HEK293 (cell line): ENCODE data around the gene CYP39A1.

ENCODE experiments used
- CTCF ChIA-PET: fragments of 350-600 bp; formaldehyde crosslinking; extraction: SDS; loops from one replicate; lab custom pipeline; 2021; ENCODE audit warnings: antibody characterized with exemption; lab: Yijun Ruan, JAX
- POLR2A ChIA-PET: fragments of 300-600 bp; formaldehyde crosslinking; extraction: SDS; loops from one replicate; lab custom pipeline; 2020; ENCODE audit warnings: antibody characterized with exemption, inconsistent platforms; lab: Yijun Ruan, JAX
- H3K27ac ChIP-seq: fragments of 200-500 bp; sonication (Bioruptor generic); 2 replicates; pipeline ENCODE4 v1.5.1; 2014; ENCODE audit warnings: low read depth, low read length, control low read depth, inconsistent platforms; ENCODE audit errors: extremely low read depth
- H3K36me3 ChIP-seq, 2 experiments: fragments of 200-500 bp in 1 of 2; sonication (Bioruptor generic) in 1 of 2; 1 replicate in 1 of 2; 2 replicates in 1 of 2; pipeline ENCODE4 v1.5.1; 2014 to 2017; ENCODE audit warnings: inconsistent platforms in 2 of 2, low read length in 2 of 2; ENCODE audit not compliant: control insufficient read depth in 2 of 2, insufficient read depth in 1 of 2
- H3K4me1 ChIP-seq: fragments of 200-500 bp; sonication (Bioruptor generic); 2 replicates; pipeline ENCODE4 v1.5.1; 2014; ENCODE audit warnings: mild to moderate bottlenecking, low read length, inconsistent platforms; ENCODE audit not compliant: control insufficient read depth, insufficient read depth
- H3K4me3 ChIP-seq: 2 replicates; pipeline ENCODE4 v1.5.1; 2011; ENCODE audit warnings: low read depth, mild to moderate bottlenecking, control low read depth, low read length, moderate library complexity
- H3K9me3 ChIP-seq: fragments of 200-500 bp; sonication (Bioruptor generic); 2 replicates; pipeline ENCODE4 v1.5.1; 2014; ENCODE audit warnings: low read depth, low read length, inconsistent platforms; ENCODE audit not compliant: control insufficient read depth, insufficient read depth
- GLI2 ChIP-seq: fragments of 450-650 bp; formaldehyde crosslinking; IDR thresholded peaks from 2 replicates; pipeline ENCODE4; 2017; ENCODE audit warnings: missing biosample characterization, missing genetic modification characterization, low read depth, borderline replicate concordance
- RBAK ChIP-seq: fragments of 450-650 bp; formaldehyde crosslinking; IDR thresholded peaks from 2 replicates; pipeline ENCODE4 v1.5.1; 2016; ENCODE audit warnings: missing biosample characterization, missing genetic modification characterization
- REST ChIP-seq: fragments of 450-650 bp; formaldehyde crosslinking; IDR thresholded peaks from 2 replicates; pipeline ENCODE4 v1.5.1; 2016; ENCODE audit warnings: missing biosample characterization, missing genetic modification characterization
- ZBTB17 ChIP-seq: fragments of 450-650 bp; formaldehyde crosslinking; IDR thresholded peaks from 2 replicates; pipeline ENCODE4 v1.5.1; 2016; ENCODE audit warnings: missing biosample characterization, missing genetic modification characterization
- ZFHX2 ChIP-seq: fragments of 450-650 bp; formaldehyde crosslinking; conservative IDR thresholded peaks from 2 replicates; pipeline ENCODE4 v1.5.1; 2016; ENCODE audit warnings: missing biosample characterization, missing genetic modification characterization
- ZNF114 ChIP-seq: fragments of 450-650 bp; formaldehyde crosslinking; IDR thresholded peaks from 2 replicates; pipeline ENCODE4 v1.5.0; 2017; ENCODE audit warnings: missing biosample characterization, missing genetic modification characterization
- ZNF121 ChIP-seq: fragments of 450-650 bp; formaldehyde crosslinking; IDR thresholded peaks from 2 replicates; pipeline ENCODE4 v1.5.1; 2016; ENCODE audit warnings: missing biosample characterization, missing genetic modification characterization
- ZNF140 ChIP-seq: fragments of 450-650 bp; formaldehyde crosslinking; IDR thresholded peaks from 2 replicates; pipeline ENCODE4 v1.5.1; 2016; ENCODE audit warnings: missing biosample characterization, missing genetic modification characterization
- ZNF2 ChIP-seq: fragments of 450-650 bp; formaldehyde crosslinking; IDR thresholded peaks from 2 replicates; pipeline ENCODE4 v1.5.1; 2016; ENCODE audit warnings: missing biosample characterization, missing genetic modification characterization
- ZNF211 ChIP-seq: fragments of 450-650 bp; formaldehyde crosslinking; IDR thresholded peaks from 2 replicates; pipeline ENCODE4 v1.5.1; 2016; ENCODE audit warnings: low read depth, missing biosample characterization, missing genetic modification characterization
- ZNF366 ChIP-seq: fragments of 450-650 bp; formaldehyde crosslinking; conservative IDR thresholded peaks from 2 replicates; pipeline ENCODE4 v1.5.1; 2016; ENCODE audit warnings: missing biosample characterization, missing genetic modification characterization
- ZNF544 ChIP-seq: fragments of 450-650 bp; formaldehyde crosslinking; IDR thresholded peaks from 2 replicates; pipeline ENCODE4 v1.5.0; 2017; ENCODE audit warnings: missing biosample characterization, missing genetic modification characterization
- ZNF560 ChIP-seq: fragments of 450-650 bp; formaldehyde crosslinking; IDR thresholded peaks from 2 replicates; pipeline ENCODE4 v1.5.1; 2017; ENCODE audit warnings: missing biosample characterization, missing genetic modification characterization, borderline replicate concordance
- ZNF610 ChIP-seq: fragments of 450-650 bp; formaldehyde crosslinking; IDR thresholded peaks from 2 replicates; pipeline ENCODE4 v1.5.1; 2016; ENCODE audit warnings: missing biosample characterization, missing genetic modification characterization, borderline replicate concordance
- ZNF664 ChIP-seq: fragments of 450-650 bp; formaldehyde crosslinking; IDR thresholded peaks from 2 replicates; pipeline ENCODE4 v1.5.1; 2016; ENCODE audit warnings: missing biosample characterization, missing genetic modification characterization
- ZSCAN23 ChIP-seq: fragments of 450-650 bp; formaldehyde crosslinking; IDR thresholded peaks from 2 replicates; pipeline ENCODE4 v1.5.1; 2016; ENCODE audit warnings: missing biosample characterization, missing genetic modification characterization
- TF ChIP-seq, protein P1 (sequence below): fragments of 450-650 bp; formaldehyde crosslinking; IDR thresholded peaks from 2 replicates; pipeline ENCODE4 v1.5.1; 2016; ENCODE audit warnings: missing biosample characterization, missing genetic modification characterization
- TF ChIP-seq, protein P2 (sequence below): fragments of 450-650 bp; formaldehyde crosslinking; IDR thresholded peaks from 2 replicates; pipeline ENCODE4 v1.5.1; 2016; ENCODE audit warnings: missing biosample characterization, missing genetic modification characterization
- TF ChIP-seq, protein P3 (sequence below): fragments of 450-650 bp; formaldehyde crosslinking; IDR thresholded peaks from 2 replicates; pipeline ENCODE4 v1.5.1; 2016; ENCODE audit warnings: missing biosample characterization, missing genetic modification characterization
- TF ChIP-seq, protein P4 (sequence below): fragments of 450-650 bp; formaldehyde crosslinking; conservative IDR thresholded peaks from 2 replicates; pipeline ENCODE4 v1.5.1; 2016; ENCODE audit warnings: low read depth, missing biosample characterization, missing genetic modification characterization
- TF ChIP-seq, protein P5 (sequence below): fragments of 450-650 bp; formaldehyde crosslinking; IDR thresholded peaks from 2 replicates; pipeline ENCODE4 v1.5.1; 2016; ENCODE audit warnings: missing biosample characterization, missing genetic modification characterization

Gene CYP39A1

DNA sequence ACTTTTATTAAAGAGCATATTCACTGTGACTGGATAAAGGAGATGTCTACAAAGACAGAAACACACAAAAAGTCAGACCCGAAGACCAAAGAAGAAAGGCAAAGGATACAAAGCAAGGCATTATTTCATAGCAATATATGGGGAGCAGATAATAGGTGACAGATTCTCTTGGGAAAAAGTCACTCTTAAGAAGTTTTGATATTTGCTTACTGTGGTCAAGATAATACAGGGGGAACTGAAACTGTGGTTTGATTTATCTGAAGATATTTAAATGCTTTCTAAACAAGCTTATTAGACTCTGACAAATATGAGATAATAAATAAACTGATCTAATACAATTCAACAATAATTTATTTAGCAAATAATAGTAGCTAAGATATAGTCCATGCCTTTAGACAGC is 14.7 kb downstream of the CYP39A1 start (continued):
- TF ChIP-seq, protein P1, sequence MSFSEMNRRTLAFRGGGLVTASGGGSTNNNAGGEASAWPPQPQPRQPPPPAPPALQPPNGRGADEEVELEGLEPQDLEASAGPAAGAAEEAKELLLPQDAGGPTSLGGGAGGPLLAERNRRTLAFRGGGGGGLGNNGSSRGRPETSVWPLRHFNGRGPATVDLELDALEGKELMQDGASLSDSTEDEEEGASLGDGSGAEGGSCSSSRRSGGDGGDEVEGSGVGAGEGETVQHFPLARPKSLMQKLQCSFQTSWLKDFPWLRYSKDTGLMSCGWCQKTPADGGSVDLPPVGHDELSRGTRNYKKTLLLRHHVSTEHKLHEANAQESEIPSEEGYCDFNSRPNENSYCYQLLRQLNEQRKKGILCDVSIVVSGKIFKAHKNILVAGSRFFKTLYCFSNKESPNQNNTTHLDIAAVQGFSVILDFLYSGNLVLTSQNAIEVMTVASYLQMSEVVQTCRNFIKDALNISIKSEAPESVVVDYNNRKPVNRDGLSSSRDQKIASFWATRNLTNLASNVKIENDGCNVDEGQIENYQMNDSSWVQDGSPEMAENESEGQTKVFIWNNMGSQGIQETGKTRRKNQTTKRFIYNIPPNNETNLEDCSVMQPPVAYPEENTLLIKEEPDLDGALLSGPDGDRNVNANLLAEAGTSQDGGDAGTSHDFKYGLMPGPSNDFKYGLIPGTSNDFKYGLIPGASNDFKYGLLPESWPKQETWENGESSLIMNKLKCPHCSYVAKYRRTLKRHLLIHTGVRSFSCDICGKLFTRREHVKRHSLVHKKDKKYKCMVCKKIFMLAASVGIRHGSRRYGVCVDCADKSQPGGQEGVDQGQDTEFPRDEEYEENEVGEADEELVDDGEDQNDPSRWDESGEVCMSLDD (tag by site-specific recombination): no peak
- TF ChIP-seq, protein P2, sequence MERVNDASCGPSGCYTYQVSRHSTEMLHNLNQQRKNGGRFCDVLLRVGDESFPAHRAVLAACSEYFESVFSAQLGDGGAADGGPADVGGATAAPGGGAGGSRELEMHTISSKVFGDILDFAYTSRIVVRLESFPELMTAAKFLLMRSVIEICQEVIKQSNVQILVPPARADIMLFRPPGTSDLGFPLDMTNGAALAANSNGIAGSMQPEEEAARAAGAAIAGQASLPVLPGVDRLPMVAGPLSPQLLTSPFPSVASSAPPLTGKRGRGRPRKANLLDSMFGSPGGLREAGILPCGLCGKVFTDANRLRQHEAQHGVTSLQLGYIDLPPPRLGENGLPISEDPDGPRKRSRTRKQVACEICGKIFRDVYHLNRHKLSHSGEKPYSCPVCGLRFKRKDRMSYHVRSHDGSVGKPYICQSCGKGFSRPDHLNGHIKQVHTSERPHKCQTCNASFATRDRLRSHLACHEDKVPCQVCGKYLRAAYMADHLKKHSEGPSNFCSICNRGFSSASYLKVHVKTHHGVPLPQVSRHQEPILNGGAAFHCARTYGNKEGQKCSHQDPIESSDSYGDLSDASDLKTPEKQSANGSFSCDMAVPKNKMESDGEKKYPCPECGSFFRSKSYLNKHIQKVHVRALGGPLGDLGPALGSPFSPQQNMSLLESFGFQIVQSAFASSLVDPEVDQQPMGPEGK (tag by site-specific recombination): no peak
- TF ChIP-seq ZNF121 (no peak), ZNF366 (tag by site-specific recombination) (no peak), ZBTB17 (tag by site-specific recombination) (no peak), ZSCAN23 (tag by site-specific recombination) (no peak), RBAK (tag by site-specific recombination) (no peak), REST (tag by site-specific recombination) (no peak), ZNF211 (tag by site-specific recombination) (no peak)
- TF ChIP-seq, protein P3, sequence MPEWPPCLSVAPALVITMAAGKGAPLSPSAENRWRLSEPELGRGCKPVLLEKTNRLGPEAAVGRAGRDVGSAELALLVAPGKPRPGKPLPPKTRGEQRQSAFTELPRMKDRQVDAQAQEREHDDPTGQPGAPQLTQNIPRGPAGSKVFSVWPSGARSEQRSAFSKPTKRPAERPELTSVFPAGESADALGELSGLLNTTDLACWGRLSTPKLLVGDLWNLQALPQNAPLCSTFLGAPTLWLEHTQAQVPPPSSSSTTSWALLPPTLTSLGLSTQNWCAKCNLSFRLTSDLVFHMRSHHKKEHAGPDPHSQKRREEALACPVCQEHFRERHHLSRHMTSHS (tag by site-specific recombination): no peak
- TF ChIP-seq, protein P4, sequence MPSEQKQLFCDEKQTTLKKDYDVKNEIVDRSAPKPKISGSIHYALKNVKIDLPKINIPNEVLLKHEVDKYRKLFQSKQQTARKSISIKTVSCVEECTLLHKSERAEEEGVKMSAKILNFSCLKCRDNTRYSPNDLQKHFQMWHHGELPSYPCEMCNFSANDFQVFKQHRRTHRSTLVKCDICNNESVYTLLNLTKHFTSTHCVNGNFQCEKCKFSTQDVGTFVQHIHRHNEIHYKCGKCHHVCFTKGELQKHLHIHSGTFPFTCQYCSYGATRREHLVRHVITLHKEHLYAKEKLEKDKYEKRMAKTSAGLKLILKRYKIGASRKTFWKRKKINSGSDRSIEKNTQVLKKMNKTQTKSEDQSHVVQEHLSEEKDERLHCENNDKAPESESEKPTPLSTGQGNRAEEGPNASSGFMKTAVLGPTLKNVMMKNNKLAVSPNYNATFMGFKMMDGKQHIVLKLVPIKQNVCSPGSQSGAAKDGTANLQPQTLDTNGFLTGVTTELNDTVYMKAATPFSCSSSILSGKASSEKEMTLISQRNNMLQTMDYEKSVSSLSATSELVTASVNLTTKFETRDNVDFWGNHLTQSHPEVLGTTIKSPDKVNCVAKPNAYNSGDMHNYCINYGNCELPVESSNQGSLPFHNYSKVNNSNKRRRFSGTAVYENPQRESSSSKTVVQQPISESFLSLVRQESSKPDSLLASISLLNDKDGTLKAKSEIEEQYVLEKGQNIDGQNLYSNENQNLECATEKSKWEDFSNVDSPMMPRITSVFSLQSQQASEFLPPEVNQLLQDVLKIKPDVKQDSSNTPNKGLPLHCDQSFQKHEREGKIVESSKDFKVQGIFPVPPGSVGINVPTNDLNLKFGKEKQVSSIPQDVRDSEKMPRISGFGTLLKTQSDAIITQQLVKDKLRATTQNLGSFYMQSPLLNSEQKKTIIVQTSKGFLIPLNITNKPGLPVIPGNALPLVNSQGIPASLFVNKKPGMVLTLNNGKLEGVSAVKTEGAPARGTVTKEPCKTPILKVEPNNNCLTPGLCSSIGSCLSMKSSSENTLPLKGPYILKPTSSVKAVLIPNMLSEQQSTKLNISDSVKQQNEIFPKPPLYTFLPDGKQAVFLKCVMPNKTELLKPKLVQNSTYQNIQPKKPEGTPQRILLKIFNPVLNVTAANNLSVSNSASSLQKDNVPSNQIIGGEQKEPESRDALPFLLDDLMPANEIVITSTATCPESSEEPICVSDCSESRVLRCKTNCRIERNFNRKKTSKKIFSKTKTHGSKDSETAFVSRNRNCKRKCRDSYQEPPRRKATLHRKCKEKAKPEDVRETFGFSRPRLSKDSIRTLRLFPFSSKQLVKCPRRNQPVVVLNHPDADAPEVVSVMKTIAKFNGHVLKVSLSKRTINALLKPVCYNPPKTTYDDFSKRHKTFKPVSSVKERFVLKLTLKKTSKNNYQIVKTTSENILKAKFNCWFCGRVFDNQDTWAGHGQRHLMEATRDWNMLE (tag by site-specific recombination): no peak

DNA sequence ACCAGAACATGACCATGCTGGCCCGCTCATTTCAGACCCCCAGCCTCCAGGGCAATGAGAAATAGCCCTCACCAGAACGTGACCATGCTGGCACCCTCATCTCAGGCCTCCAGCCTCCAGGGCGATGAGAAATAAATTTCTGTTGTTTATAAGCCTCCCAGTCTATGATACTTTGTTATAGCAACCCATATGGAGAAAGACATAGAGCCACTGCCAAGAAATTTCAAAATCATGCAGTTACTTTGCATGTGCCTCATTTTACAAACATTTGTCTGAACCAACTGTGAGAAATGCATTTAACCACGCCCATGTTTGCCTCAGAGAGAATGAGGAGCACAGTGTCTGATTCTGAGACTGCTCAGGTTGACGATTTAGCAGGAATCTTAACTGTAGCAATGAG is 15.5 kb downstream of the CYP39A1 start:
- no peak overlapping the region for H3K4me3 ChIP-seq
- no peak for TF ChIP-seq ZNF121
- TF ChIP-seq ZFHX2 (tag by site-specific recombination): no peak
- no peak for TF ChIP-seq ZNF2 (tag by site-specific recombination)
- TF ChIP-seq ZNF664 (tag by site-specific recombination): no peak
- TF ChIP-seq ZNF560 (tag by site-specific recombination): no peak
- TF ChIP-seq GLI2 (tag by site-specific recombination): no peak
- TF ChIP-seq, protein P5, sequence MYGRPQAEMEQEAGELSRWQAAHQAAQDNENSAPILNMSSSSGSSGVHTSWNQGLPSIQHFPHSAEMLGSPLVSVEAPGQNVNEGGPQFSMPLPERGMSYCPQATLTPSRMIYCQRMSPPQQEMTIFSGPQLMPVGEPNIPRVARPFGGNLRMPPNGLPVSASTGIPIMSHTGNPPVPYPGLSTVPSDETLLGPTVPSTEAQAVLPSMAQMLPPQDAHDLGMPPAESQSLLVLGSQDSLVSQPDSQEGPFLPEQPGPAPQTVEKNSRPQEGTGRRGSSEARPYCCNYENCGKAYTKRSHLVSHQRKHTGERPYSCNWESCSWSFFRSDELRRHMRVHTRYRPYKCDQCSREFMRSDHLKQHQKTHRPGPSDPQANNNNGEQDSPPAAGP (tag by site-specific recombination): no peak
- no peak for TF ChIP-seq ZNF544 (tag by site-specific recombination)
- no peak for TF ChIP-seq ZNF140 (tag by site-specific recombination)
- no peak for TF ChIP-seq ZNF114 (tag by site-specific recombination)
- TF ChIP-seq ZNF610: no peak
- no peak for TF ChIP-seq ZBTB17 (tag by site-specific recombination)
- TF ChIP-seq, all 188 proteins: peak for 0
- peaks cover 23% of the 10 kb centered on the region for H3K4me1 ChIP-seq
- H3K27ac ChIP-seq: no peak overlapping the region
- H3K36me3 ChIP-seq: no peaks in the 10 kb centered on the region
- ChIA-PET POLR2A (no interaction called here), CTCF (interaction anchor here (1.3 kb wide), 1 partner anchor 19 kb away, joined by 3 read pairs; no protein-coding TSS in a partner anchor)
- no peaks in the 10 kb centered on the region for H3K9me3 ChIP-seq
